K562 (cell line): Measurements from ENCODE around the gene AFAP1. TPM values are rescaled to one million over a fixed set of nuclear protein-coding genes. Genes with fewer than 3 reads are reported as not detected.

Experiments used
- ATAC-seq: fragments of 200-7000 bp; cut with Tn5 transposase; 3 replicates; pipeline ENCODE4 v1.9.1; 2020; ENCODE audit warnings: moderate library complexity
- BruUV-seq: library from RNA; stranded (reverse); fragments of 400-500 nt; replicated peaks from 2 replicates; lab custom pipeline; 2021; lab: Mats Ljungman, UMichigan
- CTCF ChIA-PET: fragments of 300-600 bp; formaldehyde crosslinking; extraction: SDS; loops from one replicate; lab custom pipeline; 2021; ENCODE audit warnings: low intra/inter-chr PET ratio; lab: Yijun Ruan, JAX
- POLR2A ChIA-PET: fragments of 300-600, 350-650 bp; sonication (Branson Sonifier 250); formaldehyde crosslinking; extraction: SDS; loops from one replicate; lab custom pipeline; 2021; ENCODE audit warnings: antibody characterized with exemption, inconsistent platforms; lab: Yijun Ruan, JAX
- DNase-seq, 4 experiments: peaks; one replicate each; pipeline versions ENCODE4 v3.0.0 to v3.0.0-alpha.2; 2011 to 2018; ENCODE audit warnings: low spot score in 3 of 4, mixed read lengths in 3 of 4; ENCODE audit errors: extremely low read depth in 1 of 4
- FAIRE-seq: peaks from 2 replicates; lab custom pipeline; 2011; peaks lifted over from hg19 to GRCh38; lab: Jason Lieb, UNC
- H2AFZ ChIP-seq: 2 replicates; pipeline ENCODE4 v1.6.0; 2011; ENCODE audit warnings: low read depth, low read length, control low read depth, inconsistent platforms
- H3K27ac ChIP-seq: fragments of 200-600 bp; 3 replicates; pipeline ENCODE4 v1.8.0; 2011; ENCODE audit warnings: low read depth, mild to moderate bottlenecking, control low read depth, inconsistent platforms, low read length, moderate library complexity, mixed read lengths; ENCODE audit errors: extremely low read depth
- H3K27me3 ChIP-seq, 2 experiments: fragments of 300-600 bp in 1 of 2; 2 replicates in 1 of 2; 3 replicates in 1 of 2; pipeline versions ENCODE4 v1.6.0 to v1.8.0; 2011; ENCODE audit warnings: inconsistent platforms in 2 of 2, low read length in 2 of 2, mild to moderate bottlenecking in 1 of 2, mixed read lengths in 1 of 2, moderate library complexity in 1 of 2; ENCODE audit not compliant: control insufficient read depth in 2 of 2, insufficient read depth in 2 of 2
- H3K36me3 ChIP-seq: fragments of 300-600 bp; 3 replicates; pipeline ENCODE4 v1.8.0; 2011; ENCODE audit warnings: mild to moderate bottlenecking, low read length, inconsistent platforms; ENCODE audit not compliant: control insufficient read depth, insufficient read depth
- H3K4me1 ChIP-seq, 2 experiments: fragments of 200-600 bp in 1 of 2; replicated peaks in 1 of 2; 2 replicates in 1 of 2; 3 replicates in 1 of 2; pipeline versions ENCODE4 v1.5.1 to v1.8.0; 2011; ENCODE audit warnings: inconsistent platforms in 2 of 2, low read length in 2 of 2, mild to moderate bottlenecking in 1 of 2, mixed read lengths in 1 of 2, moderate library complexity in 1 of 2; ENCODE audit not compliant: control insufficient read depth in 2 of 2, insufficient read depth in 2 of 2
- H3K4me2 ChIP-seq: 2 replicates; pipeline ENCODE4 v1.6.1; 2011; ENCODE audit warnings: low read length, control low read depth, inconsistent platforms, mixed read lengths; ENCODE audit not compliant: insufficient read depth
- H3K4me3 ChIP-seq: fragments of 200-600 bp; sonication (generic), shearing (Covaris generic); 2 replicates; pipeline ENCODE4 v1.5.1; 2016; ENCODE audit warnings: control low read depth, inconsistent platforms
- H3K79me2 ChIP-seq: fragments of 200-600 bp; 3 replicates; pipeline ENCODE4 v1.8.0; 2011; ENCODE audit warnings: low read length, inconsistent platforms; ENCODE audit not compliant: control insufficient read depth, insufficient read depth
- H3K9ac ChIP-seq, 2 experiments: 2 replicates each; pipeline versions ENCODE4 v1.6.0 to v1.6.1; 2011; ENCODE audit warnings: low read depth in 2 of 2, low read length in 2 of 2, control low read depth in 1 of 2, inconsistent platforms in 1 of 2, mild to moderate bottlenecking in 1 of 2, mixed read lengths in 1 of 2; ENCODE audit not compliant: insufficient read depth in 1 of 2
- H3K9me1 ChIP-seq: one replicate; pipeline ENCODE4 v1.6.0; 2011; ENCODE audit warnings: inconsistent platforms, mild to moderate bottlenecking, low read length, moderate library complexity; ENCODE audit not compliant: control insufficient read depth, insufficient read depth
- H3K9me3 ChIP-seq: replicated peaks from 2 replicates; pipeline ENCODE4 v1.5.1; 2011; ENCODE audit warnings: low read depth, low read length, inconsistent platforms; ENCODE audit not compliant: control insufficient read depth, insufficient read depth
- H4K20me1 ChIP-seq: replicated peaks from 2 replicates; pipeline ENCODE4 v1.6.1; 2011; ENCODE audit warnings: low read length, inconsistent platforms, mixed read lengths; ENCODE audit not compliant: control insufficient read depth, insufficient read depth
- CBFA2T3 ChIP-seq: fragments of 450-650 bp; IDR thresholded peaks from 2 replicates; pipeline ENCODE4 v1.6.1; 2017
- DNMT1 ChIP-seq: fragments of 450-650 bp; IDR thresholded peaks from 2 replicates; pipeline ENCODE4 v1.6.1; 2016; ENCODE audit warnings: antibody characterized with exemption, mild to moderate bottlenecking
- HDAC8 ChIP-seq: fragments of 450-650 bp; IDR thresholded peaks from 2 replicates; pipeline ENCODE4 v1.6.1; 2016; ENCODE audit warnings: mild to moderate bottlenecking, missing genetic modification characterization, moderate library complexity, missing compliant biosample characterization
- KDM2B ChIP-seq: fragments of 250-450 bp; sonication (Bioruptor Pico); IDR thresholded peaks from 2 replicates; pipeline ENCODE4 v1.8.0; 2021; ENCODE audit warnings: mild to moderate bottlenecking, moderate library complexity
- NFIX ChIP-seq: fragments of 250-450 bp; sonication (Bioruptor Pico); IDR thresholded peaks from 2 replicates; pipeline ENCODE4 v1.4.0; 2020; ENCODE audit warnings: low read depth, mild to moderate bottlenecking, moderate library complexity
- SMAD3 ChIP-seq: fragments of 450-650 bp; formaldehyde crosslinking; conservative IDR thresholded peaks from 2 replicates; pipeline ENCODE4 v1.4.0; 2020; ENCODE audit warnings: mild to moderate bottlenecking
- STAT5B ChIP-seq: fragments of 250-450 bp; sonication (Bioruptor Pico); IDR thresholded peaks from 2 replicates; pipeline ENCODE4 v1.8.0; 2021; ENCODE audit warnings: mild to moderate bottlenecking, inconsistent platforms
- TFAM ChIP-seq: fragments of 250-450 bp; sonication (Bioruptor Pico); conservative IDR thresholded peaks from 2 replicates; pipeline ENCODE4 v1.5.0; 2021; ENCODE audit warnings: mild to moderate bottlenecking, moderate library complexity
- U2AF1 ChIP-seq: fragments of 200-400 bp; formaldehyde crosslinking; optimal IDR thresholded peaks from 2 replicates; pipeline ENCODE3; 2017; ENCODE audit warnings: mild to moderate bottlenecking, low read depth, low read length, moderate library complexity
- ZZZ3 ChIP-seq: fragments of 450-650 bp; IDR thresholded peaks from 2 replicates; pipeline ENCODE4 v1.6.1; 2016; ENCODE audit warnings: antibody characterized with exemption, mild to moderate bottlenecking, moderate library complexity
- WGBS: fragments of 100-300 bp; shearing (Covaris generic); methylation state at CpG from one replicate; pipeline ENCODE4 v1.1.6; 2016; ENCODE audit warnings: low coverage, mixed read lengths; ENCODE audit not compliant: insufficient coverage; ENCODE audit errors: missing lambda C conversion rate; 5-methylcytosine and 5-hydroxymethylcytosine counted together
- in situ Hi-C: fragments of 300-500 bp; cut with MboI; formaldehyde crosslinking; loops from 4 replicates; pipeline ENCODE4 v1.15.0; 2018; ENCODE audit warnings: inconsistent platforms, mixed read lengths
- intact Hi-C: fragments of 100-400 bp; cut with micrococcal nuclease; formaldehyde crosslinking; loops from 2 replicates; pipeline ENCODE4 v1.14.2; 2022
- polyA plus RNA-seq, 8 experiments: library from polyadenylated mRNA; depleted of rRNA in 4 of 8; stranded (reverse) in 5 of 8; unstranded in 3 of 8; fragments of >200 nt; fragmentation: Nextera tagmentation in 2 of 8; fragmentation: Illumina TruSeq in 1 of 8; extraction: Ambion mirVana in 2 of 8; extraction: Trizol in 1 of 8; gene quantifications; 2 replicates each; pipeline versions ENCODE4 v1.2.1 to v1.2.3, GENCODE V29; 2011 to 2014; ENCODE audit warnings: inconsistent platforms in 1 of 8, missing spikeins in 1 of 8
- total RNA-seq, 7 experiments: library from RNA; depleted of rRNA in 6 of 7; stranded (reverse); fragments of >200 nt in 6 of 7; fragmentation: Illumina TruSeq in 2 of 7; extraction: Trizol in 2 of 7; gene quantifications; 2 replicates each; pipeline versions ENCODE4 v1.2.1 to v1.2.3, GENCODE V29; 2011 to 2021; ENCODE audit warnings: low replicate concordance in 1 of 7
- TF ChIP-seq, protein P1 (sequence below): sonication (generic); formaldehyde crosslinking; IDR thresholded peaks from 2 replicates; pipeline ENCODE4 v1.8.0; 2022; ENCODE audit warnings: missing genetic modification reagents, mild to moderate bottlenecking, moderate library complexity, borderline replicate concordance
- TF ChIP-seq, protein P2 (sequence below): fragments of 200-800 bp; sonication (Bioruptor generic); IDR thresholded peaks from 2 replicates; pipeline ENCODE4 v1.6.1; 2017; ENCODE audit warnings: missing genetic modification characterization, missing compliant biosample characterization
- TF ChIP-seq, protein P3 (sequence below): IDR thresholded peaks from 3 replicates; pipeline ENCODE4 v1.6.1; 2011; ENCODE audit warnings: borderline replicate concordance, mild to moderate bottlenecking; ENCODE audit not compliant: insufficient read length, insufficient read depth

The AFAP1 gene
- total and polyA plus RNA-seq, 9 of the 15 experiments (the other 6 are each of a cell fraction or from before 2014, with no cell fraction given): 0.07 to 0.42 (median 0.12) TPM; not detected in 1

DNA sequence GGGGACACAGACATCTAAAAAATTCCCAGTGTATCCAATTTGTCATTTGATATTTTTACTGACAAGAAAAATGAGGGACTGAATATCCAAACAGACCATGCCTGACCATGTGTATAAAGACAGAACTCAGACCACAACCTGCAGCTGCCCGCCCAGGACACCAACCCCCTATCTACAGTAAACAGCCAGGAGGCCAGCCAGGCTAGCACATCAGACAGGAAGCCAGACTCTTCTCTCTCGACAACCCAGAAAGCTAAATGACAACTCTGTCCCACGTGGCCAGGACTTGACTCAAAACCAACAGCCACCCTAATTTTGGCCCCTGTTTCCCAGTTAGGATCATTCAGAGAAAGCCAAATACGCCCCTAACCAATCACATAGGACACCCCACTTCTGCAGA lies 15.1 kb downstream of the AFAP1 start (continued):
- TF ChIP-seq, protein P1, sequence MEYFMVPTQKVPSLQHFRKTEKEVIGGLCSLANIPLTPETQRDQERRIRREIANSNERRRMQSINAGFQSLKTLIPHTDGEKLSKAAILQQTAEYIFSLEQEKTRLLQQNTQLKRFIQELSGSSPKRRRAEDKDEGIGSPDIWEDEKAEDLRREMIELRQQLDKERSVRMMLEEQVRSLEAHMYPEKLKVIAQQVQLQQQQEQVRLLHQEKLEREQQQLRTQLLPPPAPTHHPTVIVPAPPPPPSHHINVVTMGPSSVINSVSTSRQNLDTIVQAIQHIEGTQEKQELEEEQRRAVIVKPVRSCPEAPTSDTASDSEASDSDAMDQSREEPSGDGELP (CRISPR knock-in tag): no peak
- TF ChIP-seq KDM2B (CRISPR knock-in tag) (no peak), STAT5B (CRISPR knock-in tag) (no peak), SMAD3 (CRISPR knock-in tag) (no peak)

DNA sequence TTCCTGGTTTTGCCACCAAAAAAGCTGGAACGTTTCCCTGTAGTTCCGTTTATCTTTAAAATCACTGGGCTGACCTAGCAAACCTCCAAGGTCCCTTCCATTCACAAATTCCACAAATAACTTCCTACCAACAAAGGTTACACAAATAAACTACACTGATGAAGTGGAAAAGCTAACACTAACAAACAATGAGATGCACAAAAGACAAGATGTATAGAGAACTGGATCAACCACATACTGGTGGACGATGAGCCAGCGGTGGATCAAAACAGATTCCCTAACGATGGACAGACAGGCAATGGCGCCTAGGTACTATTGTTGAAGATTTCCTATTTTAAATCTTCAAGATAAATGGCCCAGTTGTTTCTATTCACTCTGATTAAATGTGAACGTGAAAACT lies 15.5 kb downstream of the AFAP1 start:
- Histone ChIP-seq H3K36me3 (no peaks in the 10 kb centered on the region), H3K4me1 (no peaks in the 10 kb centered on the region), H3K9me3 (no peaks in the 10 kb centered on the region), H3K9me1 (no peaks in the 10 kb centered on the region), H3K79me2 (no peaks in the 10 kb centered on the region), H3K9ac (no peak overlapping the region), H3K27ac (no peak overlapping the region), H3K4me3 (no peak overlapping the region), H4K20me1 (no peaks in the 10 kb centered on the region), H2AFZ (no peak overlapping the region), H3K27me3 (peaks cover 8 to 43% of the 10 kb centered on the region in 2 experiments; a peak in 3 of 5 replicates), H3K4me2 (no peak overlapping the region)
- intact Hi-C loops: no loop called here
- no peak for TF ChIP-seq U2AF1
- no peak for TF ChIP-seq CBFA2T3
- TF ChIP-seq, protein P2, sequence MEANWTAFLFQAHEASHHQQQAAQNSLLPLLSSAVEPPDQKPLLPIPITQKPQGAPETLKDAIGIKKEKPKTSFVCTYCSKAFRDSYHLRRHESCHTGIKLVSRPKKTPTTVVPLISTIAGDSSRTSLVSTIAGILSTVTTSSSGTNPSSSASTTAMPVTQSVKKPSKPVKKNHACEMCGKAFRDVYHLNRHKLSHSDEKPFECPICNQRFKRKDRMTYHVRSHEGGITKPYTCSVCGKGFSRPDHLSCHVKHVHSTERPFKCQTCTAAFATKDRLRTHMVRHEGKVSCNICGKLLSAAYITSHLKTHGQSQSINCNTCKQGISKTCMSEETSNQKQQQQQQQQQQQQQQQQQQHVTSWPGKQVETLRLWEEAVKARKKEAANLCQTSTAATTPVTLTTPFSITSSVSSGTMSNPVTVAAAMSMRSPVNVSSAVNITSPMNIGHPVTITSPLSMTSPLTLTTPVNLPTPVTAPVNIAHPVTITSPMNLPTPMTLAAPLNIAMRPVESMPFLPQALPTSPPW (CRISPR knock-in tag): no peak
- no peak for TF ChIP-seq NFIX (CRISPR knock-in tag)
- TF ChIP-seq TFAM (CRISPR knock-in tag): no peak
- no peak for TF ChIP-seq DNMT1
- TF ChIP-seq HDAC8 (tag): no peak
- no peak for TF ChIP-seq ZZZ3
- TF ChIP-seq, protein P3, sequence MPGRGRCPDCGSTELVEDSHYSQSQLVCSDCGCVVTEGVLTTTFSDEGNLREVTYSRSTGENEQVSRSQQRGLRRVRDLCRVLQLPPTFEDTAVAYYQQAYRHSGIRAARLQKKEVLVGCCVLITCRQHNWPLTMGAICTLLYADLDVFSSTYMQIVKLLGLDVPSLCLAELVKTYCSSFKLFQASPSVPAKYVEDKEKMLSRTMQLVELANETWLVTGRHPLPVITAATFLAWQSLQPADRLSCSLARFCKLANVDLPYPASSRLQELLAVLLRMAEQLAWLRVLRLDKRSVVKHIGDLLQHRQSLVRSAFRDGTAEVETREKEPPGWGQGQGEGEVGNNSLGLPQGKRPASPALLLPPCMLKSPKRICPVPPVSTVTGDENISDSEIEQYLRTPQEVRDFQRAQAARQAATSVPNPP: no peak
- no TSS peak for BruUV-seq
- ATAC-seq (no peak), FAIRE-seq (no peak), DNase-seq (no peak)
- under 1% methylated on average over 7 of the region's 7 CpGs for WGBS
- POLR2A ChIA-PET: no interaction called here
- in situ Hi-C loops: no loop called here
- CTCF ChIA-PET: no interaction called here
